Stimulated activated CD4-positive, alpha-beta T cell treated with anti-CD3 and anti-CD28 coated beads, Interleukin-1b, Interleukin-23, amount 100 ng/mL, for 1 hour (primary cell): ENCODE results near the gene PLD5.
"Not testable (repeated sequence)": the region's sequence is repeated elsewhere in the genome, so short reads cannot be mapped to it uniquely, and the experiment has no call there.

Source experiments
- DNase-seq, 2 donors: peaks; one replicate each; pipeline ENCODE4 v3.0.0-alpha.2; 2020; ENCODE audit warnings: low read depth in 2 of 2

The PLD5 gene

DNA sequence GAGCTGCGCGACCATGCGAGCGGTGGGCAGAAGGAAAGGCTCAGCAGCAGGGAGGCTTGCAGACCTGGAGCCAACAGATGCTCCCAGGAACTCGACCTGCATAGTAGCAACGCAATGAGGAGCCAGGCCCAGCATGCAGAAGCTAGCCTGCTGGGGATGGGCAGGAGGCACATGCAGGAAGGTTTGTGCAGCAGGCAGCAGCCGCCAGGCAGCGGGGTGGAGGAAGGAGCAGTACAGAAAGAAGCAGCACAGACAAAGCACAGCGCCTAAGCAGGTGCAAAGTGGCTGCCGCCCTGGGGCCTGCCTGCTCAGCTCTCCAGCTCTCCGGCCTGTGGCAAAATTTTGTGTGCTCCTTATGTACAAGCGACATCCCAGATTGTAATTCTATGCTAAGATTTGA lies 312.1 kb downstream of the PLD5 start:
- no peak for DNase-seq

DNA sequence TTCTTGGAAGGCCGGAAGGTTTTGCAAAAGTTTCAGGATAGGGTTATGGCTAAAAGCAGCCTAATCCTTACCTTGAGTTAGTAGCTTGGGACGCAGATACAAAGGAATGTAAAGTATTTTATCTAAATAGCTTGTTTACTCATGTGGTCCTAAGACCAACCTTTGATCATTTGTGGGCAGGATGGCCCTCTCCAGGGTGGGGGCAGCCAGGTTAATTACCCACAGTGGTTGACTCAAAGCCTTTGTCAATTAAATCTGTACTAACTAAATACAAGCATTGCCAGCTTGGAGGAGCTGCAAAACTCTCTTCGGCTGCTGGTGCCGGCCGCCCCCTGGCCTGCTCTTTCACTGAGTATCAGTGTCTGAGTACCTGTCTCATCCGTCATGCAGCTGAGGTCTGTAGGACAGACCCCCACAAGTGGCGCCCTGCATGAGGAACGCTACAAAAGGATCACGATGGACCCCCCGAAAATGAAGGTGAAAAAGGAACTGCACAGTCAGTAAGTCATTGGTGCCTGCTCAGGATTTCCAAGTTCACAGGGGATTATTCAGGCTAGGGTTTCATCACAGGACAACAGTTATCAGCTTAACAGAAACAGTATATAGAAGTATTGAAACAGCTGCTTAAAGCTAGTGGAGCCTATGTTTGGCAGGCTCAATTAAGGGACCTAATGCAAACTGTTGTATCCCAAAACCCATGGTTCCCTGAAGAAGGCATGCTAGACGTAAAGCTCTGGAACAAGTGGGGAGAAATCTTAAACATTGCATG lies 313.1 kb downstream of the PLD5 start:
- DNase-seq, result no peak

DNA sequence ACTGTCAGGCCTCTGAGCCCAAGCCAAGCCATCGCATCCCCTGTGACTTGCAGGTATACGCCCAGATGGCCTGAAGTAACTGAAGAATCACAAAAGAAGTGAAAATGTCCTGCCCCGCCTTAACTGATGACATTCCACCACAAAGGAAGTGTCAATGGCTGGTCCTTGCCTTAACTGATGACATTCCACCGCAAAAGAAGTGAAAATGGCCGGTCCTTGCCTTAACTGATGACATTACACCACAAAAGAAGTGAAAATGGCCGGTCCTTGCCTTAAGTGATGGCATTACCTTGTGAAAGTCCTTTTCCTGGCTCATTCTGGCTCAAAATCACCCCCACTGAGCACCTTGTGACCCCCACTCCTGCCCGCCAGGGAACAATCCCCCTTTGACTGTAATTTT lies 314.2 kb downstream of the PLD5 start:
- not testable (repeated sequence) for DNase-seq

DNA sequence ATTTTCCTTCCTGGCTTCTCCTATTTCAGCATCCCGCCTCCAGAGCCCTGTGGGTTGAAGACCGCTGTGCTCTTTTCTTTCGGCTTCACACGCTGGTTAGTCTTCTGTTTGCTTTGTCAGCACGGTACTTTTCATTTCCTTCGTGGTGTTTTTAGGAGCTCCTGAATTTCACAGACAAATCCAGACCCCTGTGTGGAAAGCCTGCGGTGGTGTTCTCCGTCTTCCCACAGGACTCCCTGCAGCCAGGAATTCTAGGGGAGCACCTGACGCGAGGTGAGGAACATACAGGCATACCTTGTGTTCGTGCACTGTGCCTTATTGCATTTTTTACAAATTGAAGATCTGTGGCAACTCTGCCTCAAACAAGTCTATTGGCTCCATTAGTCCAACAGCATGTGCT lies 315.4 kb downstream of the PLD5 start:
- no peak for DNase-seq

DNA sequence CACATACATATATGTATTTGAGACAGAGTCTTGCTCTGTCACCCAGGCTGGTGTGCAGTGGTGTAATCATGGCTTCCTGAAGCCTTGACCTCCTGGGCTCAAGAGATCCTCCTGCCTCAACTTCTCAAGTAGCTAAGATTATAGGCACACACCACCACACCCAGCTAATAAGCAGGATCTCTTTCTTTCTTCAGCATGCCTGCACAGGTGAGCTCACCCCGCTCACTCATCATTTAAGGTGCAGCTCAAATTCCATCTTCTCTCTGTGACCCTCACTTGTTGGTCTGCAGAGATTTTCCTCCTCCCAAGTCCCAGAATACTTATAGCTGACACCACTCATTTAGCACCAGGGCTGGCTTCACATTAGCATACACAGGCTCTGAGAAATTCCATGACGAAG lies 316.5 kb downstream of the PLD5 start:
- DNase-seq, result no peak

DNA sequence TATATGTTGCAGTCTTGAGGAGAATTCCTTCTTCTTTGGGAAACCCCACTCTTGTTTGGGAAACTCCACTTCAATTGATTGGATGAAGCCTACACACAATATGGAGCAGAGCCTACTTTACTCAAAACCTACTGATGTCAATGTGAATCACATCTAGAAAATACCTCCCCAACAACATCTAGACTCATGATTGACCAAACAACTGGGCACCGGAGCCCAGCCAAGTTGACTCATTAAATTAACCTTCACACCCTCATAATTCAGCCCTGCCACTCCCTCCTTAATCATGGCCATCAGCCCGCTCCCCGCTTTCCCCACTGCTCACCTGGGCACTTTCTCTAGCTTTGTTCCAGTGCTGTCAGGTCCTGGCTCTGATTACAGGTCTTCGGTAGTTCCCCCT lies 317.5 kb downstream of the PLD5 start:
- no peak for DNase-seq

DNA sequence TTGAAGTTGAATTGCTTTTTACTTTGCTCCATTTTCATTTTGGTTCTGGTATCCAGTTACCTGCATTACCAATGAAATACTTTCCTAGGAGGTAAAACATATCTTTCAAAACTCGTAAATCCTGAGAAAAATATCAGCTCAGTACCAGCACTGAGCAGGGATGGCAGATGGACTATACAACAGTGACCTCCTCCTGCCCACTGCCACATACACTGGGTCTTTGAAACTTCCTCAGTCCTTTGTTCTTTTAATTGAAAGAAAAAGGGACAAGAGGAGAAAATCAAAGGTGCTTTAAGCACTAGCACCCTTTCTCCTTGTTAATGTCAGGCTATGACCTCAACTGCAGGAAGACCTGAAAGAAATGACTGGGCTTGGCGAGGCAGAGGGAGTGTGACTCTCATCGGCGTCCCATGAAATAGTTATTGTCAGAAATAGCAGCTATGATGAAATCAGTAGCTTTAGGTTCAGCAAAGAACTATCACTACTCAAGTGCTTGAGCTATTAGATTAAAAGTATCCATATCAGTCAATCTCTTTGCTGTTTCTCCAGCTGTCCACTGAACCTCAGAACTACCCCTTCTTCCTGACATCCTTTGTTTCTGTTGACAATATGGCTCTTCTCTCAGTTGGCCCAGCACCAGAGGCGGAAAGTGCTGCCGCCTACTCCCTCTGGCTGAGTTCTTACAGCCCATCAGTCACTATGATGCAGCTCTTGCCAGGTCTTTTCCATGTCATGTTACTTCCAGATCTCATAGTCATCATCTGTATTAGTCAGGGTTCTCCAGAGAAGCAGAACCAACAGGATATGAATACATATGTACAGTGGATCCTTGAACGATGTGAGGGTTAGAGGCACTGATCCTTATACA lies 318.6 kb downstream of the PLD5 start:
- DNase-seq, result no peak

DNA sequence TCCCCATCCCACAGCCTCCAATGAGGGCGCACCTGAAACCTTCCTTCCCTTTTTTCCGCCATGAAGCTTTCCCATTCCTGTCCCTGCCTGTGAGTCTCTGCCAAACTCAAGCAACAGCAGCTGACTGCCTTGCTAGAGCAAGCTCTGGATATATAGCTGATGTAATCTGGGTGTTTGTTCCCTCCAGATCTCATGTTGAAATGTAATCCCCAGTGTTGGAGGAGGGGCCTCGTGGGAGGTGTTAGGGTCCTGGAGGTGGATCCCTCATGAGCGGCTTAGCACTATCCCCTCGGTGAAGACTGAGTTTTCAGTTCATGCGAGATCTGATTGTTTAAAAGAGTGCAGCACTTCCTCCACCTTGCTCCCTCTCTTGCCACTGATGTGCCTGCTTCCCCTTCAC lies 321.2 kb downstream of the PLD5 start:
- no peak for DNase-seq

DNA sequence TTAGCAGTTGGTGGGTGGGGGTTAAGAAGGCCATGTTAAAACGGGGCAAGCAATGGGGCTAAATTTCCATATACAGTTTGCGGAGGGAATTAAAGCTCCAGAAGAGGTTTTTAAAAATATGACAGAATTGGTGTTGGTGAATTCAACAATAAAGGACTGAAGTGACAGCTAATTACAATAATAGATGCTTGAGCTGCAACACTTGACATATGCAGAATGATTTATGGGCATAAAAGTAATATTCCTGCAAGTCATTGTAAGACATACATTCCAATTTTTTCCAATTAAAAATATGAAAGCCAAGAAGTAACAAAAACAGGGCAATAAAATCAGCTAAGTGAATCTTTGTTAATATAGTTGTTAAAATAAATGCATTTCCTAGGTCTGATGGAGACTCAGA lies 323.4 kb downstream of the PLD5 start:
- DNase-seq, result no peak

DNA sequence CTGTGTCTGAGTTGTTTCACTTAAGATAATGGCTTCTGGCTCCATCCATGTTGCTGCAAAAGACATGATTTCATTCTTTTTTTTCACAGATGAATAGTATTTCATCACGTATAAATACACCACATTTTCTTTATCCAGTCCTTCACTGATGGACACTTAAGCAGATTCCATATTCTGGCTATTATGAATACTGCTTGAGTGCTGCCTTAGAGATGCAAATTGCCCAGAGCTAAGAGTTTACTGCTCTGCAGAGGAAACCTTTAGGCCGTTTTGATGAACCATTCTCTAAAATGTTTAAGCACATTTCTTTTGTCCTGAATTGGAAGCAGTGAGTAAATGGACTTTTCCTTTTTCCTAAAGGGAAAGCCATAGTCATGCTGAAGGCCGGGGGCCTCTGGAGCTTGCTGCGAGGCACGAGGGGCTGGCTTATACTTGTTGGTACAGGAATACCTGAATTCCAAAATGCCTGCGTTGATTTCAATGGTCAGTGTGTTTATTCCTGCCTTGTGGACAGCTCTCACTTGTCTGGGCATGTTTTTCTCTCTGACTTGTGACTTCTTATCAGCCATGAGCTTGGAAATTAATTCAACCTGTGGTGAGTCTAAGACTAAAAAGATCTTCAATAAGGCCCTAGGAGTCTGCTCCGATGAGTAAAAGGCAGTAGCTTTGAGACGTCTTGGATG lies 324.6 kb downstream of the PLD5 start:
- no peak for DNase-seq

DNA sequence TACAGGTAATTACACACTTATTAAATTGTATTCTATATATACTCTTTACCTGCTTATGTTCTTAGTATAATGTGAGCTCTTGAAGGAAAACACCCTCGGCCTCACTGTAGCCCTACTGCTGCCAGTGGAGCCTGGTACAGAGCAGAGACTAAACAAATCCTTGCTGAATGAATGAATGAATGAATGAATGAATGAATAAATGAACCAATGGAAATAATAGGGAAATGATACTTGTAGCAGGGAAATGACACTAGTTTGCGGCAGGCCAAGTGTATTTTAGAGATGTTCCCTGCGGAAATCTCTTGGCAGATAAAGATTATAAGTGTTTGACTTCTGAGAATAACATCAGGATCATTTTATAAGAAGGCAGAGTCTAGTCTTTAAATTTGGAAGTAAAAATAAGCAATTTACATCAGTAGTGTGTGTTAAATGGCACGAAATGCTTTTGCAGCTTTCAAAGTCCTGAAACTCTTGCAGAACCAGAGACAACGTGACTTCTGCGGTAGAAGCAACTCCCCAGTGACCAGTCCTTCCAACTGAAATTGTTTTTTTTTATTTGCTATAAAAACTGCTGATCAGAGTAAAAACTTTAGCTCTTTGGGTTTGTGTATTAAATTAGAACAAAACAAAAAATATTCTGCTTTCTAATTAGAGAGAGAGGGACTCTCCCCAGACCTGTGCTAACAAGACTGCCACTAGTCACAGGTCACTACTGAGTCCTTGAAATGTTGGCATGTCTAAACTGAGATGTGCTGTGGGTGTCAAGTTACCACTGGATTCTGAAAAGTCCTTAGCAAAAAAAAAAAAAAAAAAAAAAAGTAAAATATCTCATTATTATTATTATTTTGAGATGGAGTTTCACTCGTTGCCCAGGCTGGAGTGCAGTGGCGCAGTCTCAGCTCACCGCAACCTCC lies 326.3 kb downstream of the PLD5 start:
- DNase-seq, result no peak

DNA sequence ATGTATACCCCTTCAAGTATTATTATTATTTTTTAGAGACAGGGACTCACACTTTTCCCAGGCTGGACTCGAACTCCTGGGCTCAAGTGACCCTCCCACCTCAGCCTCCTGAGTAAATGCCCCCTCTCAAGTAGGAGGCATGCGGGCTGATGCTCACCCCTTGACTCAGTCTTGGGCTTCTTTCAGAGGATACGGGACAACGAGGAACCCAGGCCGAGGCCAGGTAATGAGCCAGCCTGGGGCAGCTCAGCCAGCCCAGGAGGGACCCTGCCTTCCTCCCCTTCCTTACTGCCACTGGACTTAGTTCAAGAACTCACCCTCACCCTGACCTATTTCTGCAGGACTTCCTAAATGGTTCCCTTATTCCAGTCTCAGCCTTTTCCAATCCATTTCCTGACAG lies 327.6 kb downstream of the PLD5 start:
- DNase-seq, result no peak

DNA sequence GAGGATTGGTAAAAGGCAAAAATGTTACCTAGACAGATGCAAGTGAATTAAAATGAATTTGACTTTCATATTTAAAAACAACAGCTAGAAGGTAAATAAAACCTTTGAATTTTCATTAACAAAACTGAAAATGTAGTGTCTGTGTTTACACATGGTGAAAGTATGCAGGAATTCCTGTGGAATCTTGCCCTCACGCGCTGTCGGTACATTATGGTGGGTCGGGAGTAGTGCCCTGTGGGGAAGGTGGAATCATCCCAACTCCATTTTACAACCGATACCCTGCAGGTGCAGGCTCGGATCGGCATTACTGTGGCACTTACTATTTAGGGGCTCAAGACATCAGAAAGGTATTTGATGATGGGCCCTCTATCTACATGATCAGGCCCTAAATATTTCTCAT lies 328.4 kb downstream of the PLD5 start:
- DNase-seq, result no peak

DNA sequence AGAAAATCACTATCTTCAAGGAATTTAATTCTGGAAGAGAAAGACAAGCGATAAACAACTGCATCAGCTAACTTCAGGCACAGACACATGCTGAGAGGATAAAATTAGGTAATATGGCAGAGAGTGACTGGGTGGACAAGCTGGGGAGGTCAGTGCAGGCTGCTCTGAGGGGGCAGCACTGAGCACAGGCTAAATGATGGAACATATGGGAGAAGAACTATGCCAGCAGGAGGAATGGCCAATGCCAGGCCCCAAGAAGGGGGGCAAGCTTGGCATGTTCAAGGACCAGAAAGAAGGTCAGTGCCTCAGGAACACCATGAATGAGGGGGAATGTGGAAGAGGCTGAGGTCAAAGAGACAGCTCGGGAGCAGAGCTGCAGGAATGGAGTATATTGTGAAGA lies 334.9 kb downstream of the PLD5 start:
- no peak for DNase-seq

DNA sequence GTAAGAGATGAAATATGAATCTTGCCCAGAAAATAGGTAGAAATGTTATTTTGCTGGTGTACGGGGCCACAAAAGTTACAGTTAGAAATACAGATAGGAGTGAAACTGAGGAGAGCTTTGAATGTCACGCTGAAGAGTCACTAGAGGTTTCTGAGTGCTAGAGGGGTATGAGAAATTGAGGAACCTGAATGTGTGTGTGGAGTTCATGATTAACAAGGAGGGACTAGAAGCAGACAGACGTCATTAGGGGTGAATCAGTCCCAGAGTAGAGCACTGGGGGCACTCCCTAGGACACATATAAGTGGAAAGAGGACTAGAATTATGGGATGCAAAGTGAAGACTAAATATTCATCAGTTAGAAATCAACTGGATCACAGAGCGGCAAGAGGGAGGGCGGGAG lies 336.7 kb downstream of the PLD5 start:
- DNase-seq, result no peak

DNA sequence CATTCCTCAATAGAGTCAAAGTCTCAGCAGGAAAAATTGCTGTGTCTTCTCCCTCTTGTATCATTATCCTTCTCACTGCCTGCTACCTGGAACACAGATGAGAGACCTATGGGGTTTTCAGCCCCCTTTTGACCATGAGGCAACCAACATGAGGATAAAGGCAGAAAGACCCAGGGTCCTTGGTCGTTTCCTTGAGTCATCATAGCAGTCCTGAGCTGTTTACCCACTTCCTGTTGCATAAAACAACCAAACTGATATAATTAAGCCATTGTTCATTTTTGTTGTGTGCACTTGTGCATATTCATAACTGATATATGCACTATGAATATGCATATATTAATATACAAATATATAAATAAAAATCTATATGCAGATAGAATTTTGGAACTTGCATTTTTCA lies 337.3 kb downstream of the PLD5 start:
- DNase-seq, result no peak

DNA sequence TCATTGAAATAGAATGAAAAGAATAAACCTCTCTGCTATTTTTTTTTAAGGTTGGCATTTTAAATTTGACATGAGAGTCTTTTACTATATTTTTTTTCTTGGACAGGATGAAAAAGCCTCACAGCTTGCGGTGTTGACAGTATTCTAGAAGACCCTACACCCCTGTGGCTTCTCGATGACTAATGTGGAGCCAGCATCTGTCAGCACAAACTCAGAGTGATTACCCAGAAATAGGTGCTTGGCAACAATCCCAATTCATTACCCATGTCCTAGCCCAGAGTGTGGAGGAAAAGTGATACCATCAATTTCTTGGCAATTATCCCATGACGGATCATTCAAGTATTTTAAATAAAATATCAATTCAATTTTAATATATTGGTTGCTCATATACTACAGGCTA lies 338.8 kb downstream of the PLD5 start:
- DNase-seq, result no peak

DNA sequence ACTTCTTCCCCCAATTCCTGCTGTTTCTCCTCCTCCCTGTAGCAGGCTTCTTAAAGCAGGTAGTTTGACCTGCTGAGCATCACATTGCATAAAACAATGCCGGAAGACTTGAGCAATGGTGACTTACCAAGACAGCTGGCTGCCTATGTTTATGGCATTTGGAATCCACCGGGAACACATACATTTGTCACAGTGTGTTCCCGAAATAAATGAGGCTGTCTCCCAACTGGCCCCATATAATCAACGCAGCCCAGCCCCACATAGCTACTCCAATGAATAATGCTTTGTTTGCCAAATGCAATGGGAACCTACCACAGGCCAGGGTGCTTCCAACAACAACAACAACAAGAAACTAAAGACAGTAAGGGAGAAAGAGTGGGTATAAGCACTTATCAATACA lies 339.5 kb downstream of the PLD5 start:
- no peak for DNase-seq

DNA sequence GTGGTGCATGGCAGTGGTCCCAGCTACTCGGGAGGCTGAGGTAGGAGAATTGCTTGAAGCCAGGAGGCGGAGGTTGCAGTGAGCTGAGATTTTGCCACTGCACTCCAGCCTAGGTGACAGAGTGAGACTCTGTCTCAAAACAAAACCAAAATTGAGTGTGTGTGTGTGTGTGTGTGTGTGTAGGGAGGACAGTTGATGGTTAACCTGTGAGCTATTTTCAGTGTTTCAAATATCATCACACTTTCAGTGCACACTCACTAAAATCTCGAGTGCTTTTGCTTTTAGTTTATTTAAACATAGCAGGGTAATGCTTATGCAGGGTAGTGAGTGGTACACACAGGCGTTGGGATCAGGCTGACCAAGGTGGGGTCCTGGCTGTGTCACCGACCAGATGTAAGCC lies 344.7 kb downstream of the PLD5 start:
- not testable (repeated sequence) for DNase-seq

DNA sequence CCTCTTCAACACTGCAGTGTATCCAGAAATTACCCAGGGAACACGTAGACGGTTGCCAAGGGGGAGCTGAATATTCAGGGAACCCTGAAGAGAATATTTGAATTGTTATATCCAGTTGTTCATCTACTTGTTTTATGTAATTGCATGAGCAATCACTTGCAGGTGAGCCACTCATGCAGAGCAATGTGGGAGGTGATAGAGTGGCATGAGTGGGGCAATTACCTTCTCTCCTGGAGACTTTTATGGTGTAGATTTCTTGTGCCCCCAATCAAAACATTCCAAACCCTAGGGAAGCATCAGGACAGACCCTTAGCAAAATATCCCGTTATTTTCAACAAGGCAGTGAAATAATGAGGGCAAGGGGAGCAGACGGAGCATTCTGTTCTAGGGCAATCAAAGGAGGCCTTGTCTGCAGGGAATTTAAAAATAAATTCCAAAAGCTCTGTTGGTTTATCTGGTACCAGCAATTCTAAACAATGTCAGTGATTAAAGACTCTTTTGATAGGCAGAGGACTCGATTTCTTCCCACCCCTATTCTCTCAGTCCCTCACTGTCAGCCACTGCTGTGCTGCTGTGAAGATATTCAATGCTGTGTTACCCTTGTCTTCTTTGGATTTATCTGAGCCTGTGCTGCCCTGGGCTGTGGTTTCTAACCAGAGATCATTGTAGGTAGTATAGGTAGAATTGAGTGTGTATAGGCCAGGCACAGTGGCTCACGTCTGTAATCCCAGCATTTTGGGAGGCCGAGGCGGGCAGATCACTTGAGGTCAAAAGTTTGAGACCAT lies 345.4 kb downstream of the PLD5 start:
- DNase-seq, result no peak

DNA sequence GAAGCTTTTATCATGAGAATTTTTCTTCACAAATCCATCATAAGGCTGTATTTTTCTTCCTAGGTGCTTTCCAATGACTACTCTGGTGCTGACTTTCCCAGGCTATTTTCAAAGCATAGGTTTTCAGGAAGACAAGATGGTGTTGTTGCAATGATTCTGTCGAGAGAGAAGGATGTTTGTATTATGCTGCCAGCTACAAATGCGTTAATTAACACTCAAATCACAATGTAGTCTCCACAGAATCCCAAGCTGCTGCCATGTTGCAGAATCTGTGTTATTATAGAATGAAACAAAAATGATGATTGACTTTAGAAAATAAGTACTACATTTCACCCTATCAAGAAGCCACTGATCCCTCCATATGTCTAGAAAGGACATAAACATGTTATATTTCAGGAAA lies 346.1 kb downstream of the PLD5 start:
- no peak for DNase-seq
